HEK293 (cell line): ENCODE measurements around the gene IL17F.
"Not testable (repeated sequence)": the region's sequence is repeated elsewhere in the genome, so short reads cannot be mapped to it uniquely, and the experiment has no call there.

Source experiments
- BCL11A ChIP-seq: fragments of 450-650 bp; formaldehyde crosslinking; IDR thresholded peaks from 2 replicates; pipeline ENCODE4 v1.5.1; 2016; ENCODE audit warnings: low read depth, missing biosample characterization, missing genetic modification characterization
- CTCF ChIP-seq: fragments of 450-650 bp; formaldehyde crosslinking; IDR thresholded peaks from 2 replicates; pipeline ENCODE4 v1.5.1; 2016; ENCODE audit warnings: missing biosample characterization, missing genetic modification characterization
- SETDB1 ChIP-seq: IDR thresholded peaks from one replicate; pipeline ENCODE4 v1.6.1; 2017; ENCODE audit warnings: mild to moderate bottlenecking, low read length, moderate library complexity, mixed read lengths; ENCODE audit not compliant: insufficient read length
- TCF7L2 ChIP-seq: IDR thresholded peaks from 2 replicates; pipeline ENCODE4 v1.6.1; 2011; ENCODE audit warnings: low read depth, mild to moderate bottlenecking, inconsistent platforms, low read length, moderate library complexity, borderline replicate concordance
- YY2 ChIP-seq: fragments of 450-650 bp; formaldehyde crosslinking; IDR thresholded peaks from 2 replicates; pipeline ENCODE4 v1.5.1; 2016; ENCODE audit warnings: missing biosample characterization, missing genetic modification characterization
- ZBTB21 ChIP-seq: fragments of 450-650 bp; formaldehyde crosslinking; IDR thresholded peaks from 2 replicates; pipeline ENCODE4 v1.5.1; 2017; ENCODE audit warnings: missing biosample characterization, missing genetic modification characterization
- ZBTB26 ChIP-seq: fragments of 450-650 bp; formaldehyde crosslinking; optimal IDR thresholded peaks from 2 replicates; pipeline ENCODE3; 2016; ENCODE audit warnings: missing biosample characterization, mild to moderate bottlenecking, missing genetic modification characterization
- ZFP37 ChIP-seq: fragments of 450-650 bp; formaldehyde crosslinking; IDR thresholded peaks from 2 replicates; pipeline ENCODE4 v1.5.1; 2016; ENCODE audit warnings: missing biosample characterization, missing genetic modification characterization
- ZNF214 ChIP-seq: fragments of 450-650 bp; formaldehyde crosslinking; IDR thresholded peaks from 2 replicates; pipeline ENCODE4 v1.5.1; 2017; ENCODE audit warnings: missing biosample characterization, mild to moderate bottlenecking, missing genetic modification characterization, borderline replicate concordance
- ZNF274 ChIP-seq, 2 experiments: fragments of 200-500 bp in 1 of 2; fragments of 450-650 bp in 1 of 2; sonication (Bioruptor generic) in 1 of 2; formaldehyde crosslinking in 1 of 2; IDR thresholded peaks; 2 replicates each; pipeline versions ENCODE4 v1.5.1 to v1.6.1; 2014 to 2016; ENCODE audit warnings: borderline replicate concordance in 1 of 2, inconsistent platforms in 1 of 2, low read length in 1 of 2, missing biosample characterization in 1 of 2, missing genetic modification characterization in 1 of 2
- ZNF76 ChIP-seq: fragments of 450-650 bp; formaldehyde crosslinking; IDR thresholded peaks from 2 replicates; pipeline ENCODE4; 2016; ENCODE audit warnings: low read depth, missing biosample characterization, missing genetic modification characterization, borderline replicate concordance
- ZNF837 ChIP-seq: fragments of 450-650 bp; formaldehyde crosslinking; IDR thresholded peaks from 2 replicates; pipeline ENCODE4 v1.5.1; 2016; ENCODE audit warnings: missing biosample characterization, missing genetic modification characterization
- TF ChIP-seq, protein P1 (sequence below): fragments of 450-650 bp; formaldehyde crosslinking; IDR thresholded peaks from 2 replicates; pipeline ENCODE4 v1.5.1; 2016; ENCODE audit warnings: missing biosample characterization, missing genetic modification characterization
- TF ChIP-seq, protein P2 (sequence below): fragments of 450-650 bp; formaldehyde crosslinking; IDR thresholded peaks from 2 replicates; pipeline ENCODE4 v1.5.1; 2016; ENCODE audit warnings: missing biosample characterization, missing genetic modification characterization

DNA sequence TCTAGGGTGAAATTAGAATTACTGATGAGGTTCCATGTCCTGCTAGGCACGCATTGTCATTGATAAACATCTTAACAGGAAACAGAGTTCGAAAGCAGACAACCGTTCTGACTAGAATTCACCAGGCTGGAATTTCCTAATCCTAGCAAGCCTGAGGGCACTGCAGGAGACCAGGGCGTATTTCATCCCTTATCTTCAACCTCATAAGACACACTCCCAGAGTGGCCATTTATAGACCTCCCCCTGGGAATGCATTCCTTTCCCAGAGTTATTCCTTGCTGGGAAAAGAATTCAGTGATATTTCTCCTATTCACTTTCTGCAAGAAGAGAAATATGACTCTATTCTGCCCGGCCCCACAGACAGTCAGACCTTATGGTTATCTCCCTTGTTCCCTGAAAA is 44.2 kb downstream of the IL17F start:
- TF ChIP-seq CTCF (tag by site-specific recombination); ZBTB21; ZNF76 (tag by site-specific recombination); YY2 (tag by site-specific recombination); ZNF214 (tag by site-specific recombination); ZNF837 (tag by site-specific recombination); ZFP37 (tag by site-specific recombination); BCL11A (tag by site-specific recombination); ZBTB26 (tag by site-specific recombination); ZNF274 (IDR thresholded peaks at IDR 0.05; ENCODE audit: low read length); ZNF274 (tag by site-specific recombination; IDR thresholded peaks at IDR 0.05; ENCODE audit: borderline replicate concordance): not testable (repeated sequence)
- TF ChIP-seq, protein P1, sequence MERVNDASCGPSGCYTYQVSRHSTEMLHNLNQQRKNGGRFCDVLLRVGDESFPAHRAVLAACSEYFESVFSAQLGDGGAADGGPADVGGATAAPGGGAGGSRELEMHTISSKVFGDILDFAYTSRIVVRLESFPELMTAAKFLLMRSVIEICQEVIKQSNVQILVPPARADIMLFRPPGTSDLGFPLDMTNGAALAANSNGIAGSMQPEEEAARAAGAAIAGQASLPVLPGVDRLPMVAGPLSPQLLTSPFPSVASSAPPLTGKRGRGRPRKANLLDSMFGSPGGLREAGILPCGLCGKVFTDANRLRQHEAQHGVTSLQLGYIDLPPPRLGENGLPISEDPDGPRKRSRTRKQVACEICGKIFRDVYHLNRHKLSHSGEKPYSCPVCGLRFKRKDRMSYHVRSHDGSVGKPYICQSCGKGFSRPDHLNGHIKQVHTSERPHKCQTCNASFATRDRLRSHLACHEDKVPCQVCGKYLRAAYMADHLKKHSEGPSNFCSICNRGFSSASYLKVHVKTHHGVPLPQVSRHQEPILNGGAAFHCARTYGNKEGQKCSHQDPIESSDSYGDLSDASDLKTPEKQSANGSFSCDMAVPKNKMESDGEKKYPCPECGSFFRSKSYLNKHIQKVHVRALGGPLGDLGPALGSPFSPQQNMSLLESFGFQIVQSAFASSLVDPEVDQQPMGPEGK (tag by site-specific recombination), result not testable (repeated sequence)
- peak; percentile 90 for TF ChIP-seq SETDB1
- TF ChIP-seq TCF7L2, result peak; percentile 31; the same call in 1 of the 2 replicates
- TF ChIP-seq, protein P2, sequence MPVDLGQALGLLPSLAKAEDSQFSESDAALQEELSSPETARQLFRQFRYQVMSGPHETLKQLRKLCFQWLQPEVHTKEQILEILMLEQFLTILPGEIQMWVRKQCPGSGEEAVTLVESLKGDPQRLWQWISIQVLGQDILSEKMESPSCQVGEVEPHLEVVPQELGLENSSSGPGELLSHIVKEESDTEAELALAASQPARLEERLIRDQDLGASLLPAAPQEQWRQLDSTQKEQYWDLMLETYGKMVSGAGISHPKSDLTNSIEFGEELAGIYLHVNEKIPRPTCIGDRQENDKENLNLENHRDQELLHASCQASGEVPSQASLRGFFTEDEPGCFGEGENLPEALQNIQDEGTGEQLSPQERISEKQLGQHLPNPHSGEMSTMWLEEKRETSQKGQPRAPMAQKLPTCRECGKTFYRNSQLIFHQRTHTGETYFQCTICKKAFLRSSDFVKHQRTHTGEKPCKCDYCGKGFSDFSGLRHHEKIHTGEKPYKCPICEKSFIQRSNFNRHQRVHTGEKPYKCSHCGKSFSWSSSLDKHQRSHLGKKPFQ (tag by site-specific recombination), result not testable (repeated sequence)
